ENCODE data around the gene LSG1.

DNA sequence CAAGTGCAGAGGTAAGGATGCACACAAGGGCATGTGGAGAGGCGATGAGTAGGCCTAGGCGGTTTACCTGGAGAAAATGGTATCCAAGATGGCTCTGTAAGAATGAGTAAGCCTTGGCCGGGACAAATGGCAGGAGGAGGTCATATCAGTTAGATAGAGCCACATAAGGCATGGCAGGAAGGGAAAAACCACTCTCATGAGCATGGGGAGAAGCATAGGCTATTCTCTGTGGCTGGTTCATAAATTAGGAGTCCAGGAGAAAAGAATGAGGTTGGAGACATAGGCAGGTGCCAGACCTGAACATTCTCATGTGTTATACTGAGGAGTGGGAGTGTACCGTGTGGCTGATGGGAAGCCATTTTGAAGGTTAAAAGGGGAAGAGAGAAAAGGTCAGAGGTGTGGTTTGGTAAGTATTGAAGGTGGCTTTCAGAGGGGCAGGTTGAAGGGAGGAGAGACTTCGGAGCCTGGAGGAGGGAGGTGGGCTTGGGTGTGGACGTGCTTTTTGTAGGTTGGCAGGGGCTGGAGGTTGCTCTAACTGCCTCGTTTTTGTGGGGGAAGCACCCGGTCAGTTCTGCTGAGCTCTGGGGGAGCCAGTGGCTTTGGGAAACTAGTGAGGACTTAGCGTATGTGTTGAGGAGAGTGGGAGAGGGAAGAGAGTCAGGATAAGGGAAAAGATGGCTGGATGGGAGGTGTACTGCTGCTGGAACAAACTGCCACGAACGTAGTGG is 9.1 kb upstream of the LSG1 start:
- no peak for TF ChIP-seq CEBPB (IDR thresholded peaks at IDR 0.05)
- TF ChIP-seq TCF12 (IDR thresholded peaks at IDR 0.05; ENCODE audit: low read depth) = no peak
- no peak for TF ChIP-seq TAF1 (IDR thresholded peaks at IDR 0.05; ENCODE audit: low read depth)
- no peak for TF ChIP-seq FOXM1 (IDR thresholded peaks at IDR 0.05; ENCODE audit: borderline replicate concordance, low read depth)
- TF ChIP-seq, protein P1, sequence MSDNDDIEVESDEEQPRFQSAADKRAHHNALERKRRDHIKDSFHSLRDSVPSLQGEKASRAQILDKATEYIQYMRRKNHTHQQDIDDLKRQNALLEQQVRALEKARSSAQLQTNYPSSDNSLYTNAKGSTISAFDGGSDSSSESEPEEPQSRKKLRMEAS (IDR thresholded peaks at IDR 0.05) = no peak
- no peak for TF ChIP-seq CREB1 (IDR thresholded peaks at IDR 0.05; ENCODE audit: low read depth)
- no peak for TF ChIP-seq TEAD4 (IDR thresholded peaks at IDR 0.05)
- TF ChIP-seq YY1 (IDR thresholded peaks at IDR 0.05; ENCODE audit: low read depth) = no peak
- no peak for TF ChIP-seq EP300 (IDR thresholded peaks at IDR 0.05; ENCODE audit: borderline replicate concordance)
- no peak for TF ChIP-seq NFIC (IDR thresholded peaks at IDR 0.05)
- TF ChIP-seq RAD21 (IDR thresholded peaks at IDR 0.05; ENCODE audit: low read depth) = no peak
- TF ChIP-seq REST (IDR thresholded peaks at IDR 0.05; ENCODE audit: low read depth) = no peak
- no peak for TF ChIP-seq USF1 (IDR thresholded peaks at IDR 0.05)
- no peak for TF ChIP-seq ZBTB7A (IDR thresholded peaks at IDR 0.05; ENCODE audit: low read depth)

Data from Ishikawa (cell line).